Measurements from ENCODE around the gene ECM2.

The ECM2 gene

DNA sequence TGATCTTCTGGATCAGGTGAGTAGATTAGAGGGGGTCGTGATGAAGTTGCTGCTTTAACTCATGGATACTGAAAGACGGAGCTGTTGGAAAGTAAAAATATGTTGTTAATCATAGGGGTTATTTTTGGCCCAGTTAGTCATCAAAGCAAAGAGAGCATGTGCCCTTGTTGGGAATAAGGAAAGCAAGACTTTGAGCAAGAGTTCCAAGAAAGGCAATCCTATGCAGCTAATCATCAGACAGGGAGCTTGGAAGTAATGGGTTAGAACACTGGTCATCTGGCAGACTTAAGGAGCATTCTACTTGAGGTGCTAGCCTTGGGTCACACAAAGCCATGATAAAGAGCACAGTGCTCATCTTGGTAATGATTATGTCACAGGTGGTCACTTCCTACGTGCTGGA is 71.8 kb downstream of the ECM2 start:
- DNase-seq (ENCODE audit: low spot score) = no peak

DNA sequence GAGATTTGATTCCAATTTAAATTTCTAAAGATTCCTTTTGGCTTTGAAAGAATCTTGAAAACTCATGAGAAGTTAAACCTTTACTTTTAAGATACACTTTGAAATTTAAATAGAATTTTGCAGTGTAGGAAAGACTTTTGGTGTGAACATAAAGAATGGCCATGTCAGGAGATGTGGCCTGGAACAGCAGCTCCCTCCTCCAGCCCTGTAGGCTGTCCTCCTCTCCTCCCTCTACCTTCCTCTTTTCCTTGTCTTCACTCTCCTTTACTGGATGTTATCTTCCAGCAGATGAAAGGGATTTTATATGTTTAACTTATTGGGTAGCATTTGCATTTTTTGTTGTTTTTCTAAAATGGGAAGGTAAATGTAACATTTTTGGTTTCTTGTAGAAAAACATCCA is 72.4 kb downstream of the ECM2 start:
- no peak for DNase-seq (ENCODE audit: low spot score)

DNA sequence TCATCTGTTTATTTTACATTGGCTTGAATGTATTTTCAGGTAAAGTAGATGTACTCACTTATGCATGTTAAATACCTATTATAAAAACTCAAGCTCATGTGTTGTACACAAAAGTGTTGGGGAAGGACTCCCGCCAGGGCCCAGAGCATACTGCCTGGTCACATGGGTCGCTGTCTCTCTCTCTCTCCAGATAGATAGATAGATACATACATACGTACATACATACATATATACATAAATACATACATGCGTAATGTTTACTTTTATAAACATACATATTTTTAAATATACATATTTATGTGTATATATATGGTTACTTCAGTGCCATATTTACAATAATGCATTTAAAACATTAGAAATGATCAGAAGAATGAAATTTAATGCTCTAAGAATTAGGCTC is 78.2 kb downstream of the ECM2 start:
- no peak for DNase-seq (ENCODE audit: low spot score)

DNA sequence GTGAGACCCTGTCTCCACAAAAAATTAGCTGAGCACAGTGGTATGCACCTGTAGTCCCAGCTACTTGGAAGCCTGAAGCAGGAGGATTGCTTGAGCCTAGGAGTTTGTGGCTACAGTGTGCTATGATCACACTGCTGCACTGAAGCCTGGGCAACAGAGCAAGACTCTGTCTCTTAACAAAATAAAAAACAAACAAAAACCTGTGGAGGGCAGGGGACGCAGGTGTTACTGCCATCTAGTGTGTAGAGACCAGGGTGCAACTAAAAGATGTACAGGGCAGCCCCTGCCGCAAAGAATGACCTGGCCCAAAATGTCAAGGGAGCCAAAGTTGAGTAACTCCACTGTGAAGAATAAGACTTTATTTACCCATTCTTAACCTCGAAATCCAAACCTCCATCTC is 80.6 kb downstream of the ECM2 start:
- no peak for DNase-seq (ENCODE audit: low spot score)

DNA sequence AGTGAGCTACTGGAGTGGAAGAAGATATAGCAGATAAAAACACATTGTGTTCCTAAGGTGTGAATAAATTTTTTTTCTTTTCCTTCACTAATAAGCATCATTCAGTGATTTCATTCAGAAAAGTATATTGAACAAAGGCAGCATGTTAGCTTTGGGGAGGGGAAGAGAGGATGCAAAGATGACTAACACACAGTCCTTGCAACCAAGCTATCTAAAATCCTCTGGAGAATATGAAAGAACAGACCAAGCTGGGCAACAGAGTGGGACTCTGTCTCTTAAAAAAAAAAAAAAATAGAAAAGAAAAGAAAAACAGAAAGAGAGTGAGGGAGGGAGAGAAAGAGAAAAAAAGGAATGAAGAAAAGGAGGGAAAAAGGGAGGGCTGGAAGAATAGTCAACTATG is 89.3 kb downstream of the ECM2 start:
- no peak for DNase-seq (ENCODE audit: low spot score)

Data from SW480 (cell line).